ENCODE measurements around the gene NXN.
"Not testable (repeated sequence)": the region's sequence is repeated elsewhere in the genome, so short reads cannot be mapped to it uniquely, and the experiment has no call there.

Gene NXN

GRCh38 chr17:962670-963069, 16.9 kb downstream of the NXN start:
- intact Hi-C loops (cut with DNase I) = no loop called here
- DNase-seq = peak in 3 of 10 donors; percentile 18 to 77 (median 24)

- DNase-seq = peak in 1 of 10 donors; percentile 5
- intact Hi-C loops (cut with DNase I) = no loop called here
Observed at GRCh38 chr17:962166-962565, 17.4 kb downstream of the NXN start.

- DNase-seq = peak in 3 of 10 donors; percentile 49 to 59 (median 59)
- intact Hi-C loops (cut with DNase I) = no loop called here
Observed at GRCh38 chr17:958712-959451, 20.7 kb downstream of the NXN start.

GRCh38 chr17:957856-958421, 21.6 kb downstream of the NXN start:
- peak in 3 of 10 donors; percentile 15 to 52 (median 29) for DNase-seq

GRCh38 chr17:956905-957304, 22.7 kb downstream of the NXN start:
- peak in 2 of 10 donors; percentile 30 to 37 for DNase-seq
- intact Hi-C loops (cut with DNase I) = no loop called here

More at GRCh38 chr17:957856-958421, 21.6 kb downstream of the NXN start:
- intact Hi-C loops (cut with DNase I) = no loop called here

GRCh38 chr17:954431-955164, 25.0 kb downstream of the NXN start:
- peak in 3 of 10 donors; percentile 42 to 61 (median 45) for DNase-seq
- intact Hi-C loops (cut with DNase I) = no loop called here

- peak in 2 of 10 donors; percentile 39 to 60 for DNase-seq
- intact Hi-C loops (cut with DNase I) = no loop called here
Observed at GRCh38 chr17:953767-954166, 25.8 kb downstream of the NXN start.

GRCh38 chr17:952592-952991, 27.0 kb downstream of the NXN start:
- intact Hi-C loops (cut with DNase I) = not testable (repeated sequence)
- peak in 2 of 10 donors; percentile 67 to 74 for DNase-seq

- DNase-seq = peak in 2 of 10 donors; percentile 37 to 54
- intact Hi-C loops (cut with DNase I) = no loop called here
Observed at GRCh38 chr17:951325-952132, 28.0 kb downstream of the NXN start.

- intact Hi-C loops (cut with DNase I) = no loop called here
- peak in 1 of 10 donors; percentile 68 for DNase-seq
Observed at GRCh38 chr17:949623-950303, 29.8 kb downstream of the NXN start.

GRCh38 chr17:948284-948852, 31.2 kb downstream of the NXN start:
- DNase-seq = peak in 2 of 10 donors; percentile 51 to 61
- intact Hi-C loops (cut with DNase I) = no loop called here

GRCh38 chr17:946510-947236, 32.9 kb downstream of the NXN start:
- peak in 2 of 10 donors; percentile 40 to 63 for DNase-seq
- intact Hi-C loops (cut with DNase I) = no loop called here

- intact Hi-C loops (cut with DNase I) = no loop called here
- DNase-seq = peak in 2 of 10 donors; percentile 1 to 9
Observed at GRCh38 chr17:945672-946071, 33.9 kb downstream of the NXN start.

- peak in 2 of 10 donors; percentile 32 to 43 for DNase-seq
- intact Hi-C loops (cut with DNase I) = no loop called here
Observed at GRCh38 chr17:944266-944826, 35.2 kb downstream of the NXN start.

- peak in 1 of 10 donors; percentile 69 for DNase-seq
- intact Hi-C loops (cut with DNase I) = no loop called here
Observed at GRCh38 chr17:935485-935884, 44.1 kb downstream of the NXN start.

GRCh38 chr17:933312-934073, 46.1 kb downstream of the NXN start:
- intact Hi-C loops (cut with DNase I) = no loop called here
- peak in 3 of 10 donors; percentile 18 to 54 (median 32) for DNase-seq

- intact Hi-C loops (cut with DNase I) = no loop called here
- peak in 3 of 10 donors; percentile 4 to 31 (median 31) for DNase-seq
Observed at GRCh38 chr17:930258-930657, 49.3 kb downstream of the NXN start.

GRCh38 chr17:929586-929985, 50.0 kb downstream of the NXN start:
- peak in 1 of 10 donors; percentile 54 for DNase-seq
- intact Hi-C loops (cut with DNase I) = no loop called here

Data from posterior cingulate gyrus (tissue), 11 donors.